ENCODE data around the gene TRAIP. TPM values are rescaled to one million over a fixed set of nuclear protein-coding genes. Genes with fewer than 3 reads are reported as not detected.
"Not testable (repeated sequence)": the region's sequence is repeated elsewhere in the genome, so short reads cannot be mapped to it uniquely, and the experiment has no call there.

TRAIP gene
- total RNA-seq, 1 donor = 1.4 TPM

DNA sequence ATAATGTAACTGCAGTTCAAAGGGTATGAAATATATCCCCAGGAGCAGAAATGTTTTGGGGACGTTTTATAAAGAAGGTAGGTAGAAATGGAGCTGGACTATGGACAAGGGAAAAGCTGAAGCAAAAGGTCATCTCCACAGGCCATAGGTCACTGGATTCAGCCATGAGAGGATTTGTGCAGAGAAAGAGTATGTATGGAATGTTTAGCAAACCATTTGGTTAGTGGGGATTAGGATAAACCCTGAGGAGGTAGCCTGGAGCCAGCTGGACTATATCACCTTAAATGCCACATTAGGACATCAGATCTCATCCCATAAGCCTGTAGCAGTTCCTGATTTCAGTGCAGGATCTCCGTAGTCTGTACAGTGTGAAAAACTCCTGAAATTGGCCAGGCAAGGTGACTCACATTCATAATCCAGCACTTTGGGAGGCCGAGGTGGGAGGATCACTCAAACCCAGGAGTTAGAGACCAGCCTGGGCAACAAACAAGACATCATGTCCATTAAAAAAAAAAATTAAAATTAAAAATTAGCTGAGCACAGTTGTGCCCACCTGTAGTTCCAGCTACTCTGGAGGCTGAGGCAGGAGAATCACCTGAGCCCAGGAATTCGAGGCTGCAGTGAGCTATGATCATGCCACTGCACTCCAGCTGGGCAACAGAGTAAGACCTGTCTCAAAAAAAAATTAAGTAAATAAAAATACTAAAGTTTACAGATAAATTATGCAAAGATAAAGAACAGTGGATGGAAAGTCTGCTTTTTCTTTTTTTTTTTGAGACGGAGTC, 74.8 kb downstream of the TRAIP start:
- H2AFZ ChIP-seq (ENCODE audit: low read length) = no peak overlapping the region
- H3K27ac ChIP-seq (ENCODE audit: low read depth, low read length) = no peak overlapping the region
- peaks cover 37% of the 10 kb centered on the region for H3K36me3 ChIP-seq (ENCODE audit: insufficient read depth, low read length)
- no peaks in the 10 kb centered on the region for H3K9me3 ChIP-seq (ENCODE audit: low read depth, low read length)
- no peaks in the 10 kb centered on the region for H3K27me3 ChIP-seq (ENCODE audit: insufficient read depth, low read length)
- TF ChIP-seq, protein P1, sequence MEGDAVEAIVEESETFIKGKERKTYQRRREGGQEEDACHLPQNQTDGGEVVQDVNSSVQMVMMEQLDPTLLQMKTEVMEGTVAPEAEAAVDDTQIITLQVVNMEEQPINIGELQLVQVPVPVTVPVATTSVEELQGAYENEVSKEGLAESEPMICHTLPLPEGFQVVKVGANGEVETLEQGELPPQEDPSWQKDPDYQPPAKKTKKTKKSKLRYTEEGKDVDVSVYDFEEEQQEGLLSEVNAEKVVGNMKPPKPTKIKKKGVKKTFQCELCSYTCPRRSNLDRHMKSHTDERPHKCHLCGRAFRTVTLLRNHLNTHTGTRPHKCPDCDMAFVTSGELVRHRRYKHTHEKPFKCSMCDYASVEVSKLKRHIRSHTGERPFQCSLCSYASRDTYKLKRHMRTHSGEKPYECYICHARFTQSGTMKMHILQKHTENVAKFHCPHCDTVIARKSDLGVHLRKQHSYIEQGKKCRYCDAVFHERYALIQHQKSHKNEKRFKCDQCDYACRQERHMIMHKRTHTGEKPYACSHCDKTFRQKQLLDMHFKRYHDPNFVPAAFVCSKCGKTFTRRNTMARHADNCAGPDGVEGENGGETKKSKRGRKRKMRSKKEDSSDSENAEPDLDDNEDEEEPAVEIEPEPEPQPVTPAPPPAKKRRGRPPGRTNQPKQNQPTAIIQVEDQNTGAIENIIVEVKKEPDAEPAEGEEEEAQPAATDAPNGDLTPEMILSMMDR (IDR thresholded peaks at IDR 0.05; ENCODE audit: extremely low read depth, low read depth, low read length) = no peak
- peaks cover 95% of the 10 kb centered on the region for H3K79me2 ChIP-seq (ENCODE audit: insufficient read depth, low read length)
- peaks cover 13% of the 10 kb centered on the region for H3K4me1 ChIP-seq (ENCODE audit: insufficient read depth, low read length)
- H3K4me2 ChIP-seq (ENCODE audit: insufficient read depth, low read length) = no peak overlapping the region
- H4K20me1 ChIP-seq (ENCODE audit: insufficient read depth, low read length) = peaks cover 37% of the 10 kb centered on the region
- H3K4me3 ChIP-seq (ENCODE audit: insufficient read depth, low read length) = no peak overlapping the region
- peak; percentile 14 for DNase-seq (ENCODE audit: insufficient read length, low spot score, missing footprints)

DNA sequence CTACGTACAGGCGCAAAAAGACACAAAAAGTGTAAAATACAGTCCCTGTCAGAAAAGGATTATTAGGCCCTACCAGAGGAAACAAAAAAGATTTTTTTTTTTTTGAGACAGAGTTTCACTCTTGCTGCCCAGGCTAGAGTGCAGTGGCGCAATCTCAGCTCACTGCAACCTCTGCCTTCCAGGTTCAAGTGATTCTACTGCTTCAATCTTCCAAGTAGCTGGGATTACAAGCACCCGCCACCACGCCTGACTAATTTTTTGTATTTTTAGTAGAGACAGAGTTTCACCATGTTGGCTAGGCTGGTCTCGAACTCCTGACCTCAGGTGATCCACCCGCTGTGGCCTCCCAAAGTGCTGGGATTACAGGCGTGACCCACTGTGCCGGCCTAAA, 75.4 kb downstream of the TRAIP start:
- not testable (repeated sequence) for H3K4me3 ChIP-seq (ENCODE audit: insufficient read depth, low read length); H3K27ac ChIP-seq (ENCODE audit: low read depth, low read length); DNase-seq (ENCODE audit: insufficient read length, low spot score, missing footprints); H3K9me3 ChIP-seq (ENCODE audit: low read depth, low read length); H2AFZ ChIP-seq (ENCODE audit: low read length); H3K27me3 ChIP-seq (ENCODE audit: insufficient read depth, low read length); H3K4me2 ChIP-seq (ENCODE audit: insufficient read depth, low read length)
- Histone ChIP-seq H4K20me1 (ENCODE audit: insufficient read depth, low read length) (peaks cover 38% of the 10 kb centered on the region), H3K79me2 (ENCODE audit: insufficient read depth, low read length) (peaks cover 97% of the 10 kb centered on the region), H3K4me1 (ENCODE audit: insufficient read depth, low read length) (peaks cover 13% of the 10 kb centered on the region), H3K36me3 (ENCODE audit: insufficient read depth, low read length) (peaks cover 39% of the 10 kb centered on the region)

DNA sequence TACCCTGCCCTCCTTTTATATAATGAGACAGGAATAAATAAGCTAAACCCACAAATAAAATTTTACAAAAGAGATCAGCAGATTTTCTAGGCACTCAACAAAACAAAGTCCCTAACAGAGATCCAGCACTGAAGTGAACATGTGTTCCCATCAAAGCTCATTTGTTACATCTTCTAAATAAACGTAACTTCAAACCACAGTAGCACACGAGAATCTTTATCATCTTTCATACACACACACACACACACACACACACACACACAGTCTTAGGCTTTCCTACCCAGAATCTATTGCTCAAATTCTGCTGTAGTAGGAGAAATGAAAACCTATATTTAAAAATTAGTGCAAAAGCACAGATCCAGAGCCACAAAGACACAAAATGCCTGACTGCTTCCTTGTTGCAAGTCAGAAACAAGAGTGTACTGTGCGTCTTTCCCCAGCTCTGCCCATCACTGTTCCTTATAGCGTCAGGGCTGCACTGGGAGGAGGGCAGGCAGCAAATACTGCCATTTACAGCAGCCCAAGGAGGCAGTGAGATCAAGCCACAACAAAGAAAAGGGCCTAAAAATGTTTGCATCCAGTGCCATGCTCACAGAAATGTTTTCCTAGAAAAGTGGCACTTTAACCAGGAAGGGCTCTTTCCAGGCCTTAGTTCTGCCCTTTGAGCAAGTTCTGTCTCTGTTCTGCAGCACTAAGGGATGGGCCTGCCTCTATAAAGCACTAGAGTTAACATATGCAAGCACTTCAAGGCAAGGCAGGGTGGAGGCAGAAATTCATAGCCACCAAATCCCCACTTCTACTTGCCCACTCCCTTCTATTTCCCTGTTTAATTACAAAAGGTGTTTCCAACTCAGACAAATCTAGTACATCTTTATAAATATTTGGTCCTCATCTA, 76.0 kb downstream of the TRAIP start:
- Histone ChIP-seq H4K20me1 (ENCODE audit: insufficient read depth, low read length) (peaks cover 40% of the 10 kb centered on the region), H3K9me3 (ENCODE audit: low read depth, low read length) (no peaks in the 10 kb centered on the region), H2AFZ (ENCODE audit: low read length) (no peak overlapping the region), H3K27ac (ENCODE audit: low read depth, low read length) (no peak overlapping the region), H3K4me3 (ENCODE audit: insufficient read depth, low read length) (no peak overlapping the region), H3K4me2 (ENCODE audit: insufficient read depth, low read length) (no peak overlapping the region), H3K27me3 (ENCODE audit: insufficient read depth, low read length) (no peaks in the 10 kb centered on the region), H3K4me1 (ENCODE audit: insufficient read depth, low read length) (peaks cover 11% of the 10 kb centered on the region), H3K79me2 (ENCODE audit: insufficient read depth, low read length) (peaks cover 97% of the 10 kb centered on the region), H3K36me3 (ENCODE audit: insufficient read depth, low read length) (peaks cover 45% of the 10 kb centered on the region)
- TF ChIP-seq, protein P1 (IDR thresholded peaks at IDR 0.05; ENCODE audit: extremely low read depth, low read depth, low read length) = no peak
- peak; percentile 21 for DNase-seq (ENCODE audit: insufficient read length, low spot score, missing footprints)

DNA sequence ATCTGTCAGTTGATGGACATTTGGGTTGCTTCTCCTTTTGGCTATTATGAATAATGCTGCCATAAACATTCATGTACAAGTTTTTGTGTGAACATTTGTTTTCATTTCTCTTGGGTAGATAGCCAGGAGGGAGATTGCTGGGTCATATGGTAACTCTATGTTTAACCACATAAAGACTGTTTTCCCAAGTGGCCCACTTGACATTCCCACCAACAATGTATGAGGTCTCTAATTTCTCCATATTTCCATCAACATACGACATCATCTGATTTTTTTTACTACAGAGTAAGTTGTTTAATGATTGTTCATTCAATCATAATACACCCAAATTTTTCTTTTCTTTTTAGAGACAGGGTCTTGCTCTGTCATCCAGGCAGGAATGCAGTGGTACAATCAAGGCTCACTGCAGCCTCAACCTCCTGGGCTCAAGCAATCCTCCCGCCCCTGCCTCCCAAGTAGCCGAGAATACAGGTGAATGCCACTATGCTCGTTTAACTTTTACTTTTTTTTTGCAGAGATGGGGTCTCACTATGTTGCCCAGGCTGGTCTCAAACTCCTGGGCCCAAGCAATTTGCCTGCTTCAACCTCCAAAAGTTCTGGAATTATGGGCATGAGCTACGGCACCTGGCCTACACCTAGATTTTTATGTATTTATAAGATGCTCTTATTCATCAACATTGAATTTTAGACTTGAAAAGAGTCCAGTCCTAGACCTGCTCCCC, 76.8 kb downstream of the TRAIP start:
- no peak overlapping the region for H2AFZ ChIP-seq (ENCODE audit: low read length)
- TF ChIP-seq, protein P1 (IDR thresholded peaks at IDR 0.05; ENCODE audit: extremely low read depth, low read depth, low read length) = no peak
- DNase-seq (ENCODE audit: insufficient read length, low spot score, missing footprints) = peak; percentile 29
- no peak overlapping the region for H3K4me2 ChIP-seq (ENCODE audit: insufficient read depth, low read length)
- no peaks in the 10 kb centered on the region for H3K27me3 ChIP-seq (ENCODE audit: insufficient read depth, low read length)
- H3K4me1 ChIP-seq (ENCODE audit: insufficient read depth, low read length) = peaks cover 5% of the 10 kb centered on the region
- no peak overlapping the region for H3K27ac ChIP-seq (ENCODE audit: low read depth, low read length)
- no peak overlapping the region for H3K4me3 ChIP-seq (ENCODE audit: insufficient read depth, low read length)
- H3K36me3 ChIP-seq (ENCODE audit: insufficient read depth, low read length) = peaks cover 50% of the 10 kb centered on the region
- no peaks in the 10 kb centered on the region for H3K9me3 ChIP-seq (ENCODE audit: low read depth, low read length)
- H4K20me1 ChIP-seq (ENCODE audit: insufficient read depth, low read length) = peaks cover 48% of the 10 kb centered on the region
- peaks cover 97% of the 10 kb centered on the region for H3K79me2 ChIP-seq (ENCODE audit: insufficient read depth, low read length)

Small RNA genes within 50 kb of the gene (small RNA-seq; reads per million reads assigned to genes)
- not detected for gene RN7SL217P

Other genes starting within 250 kb of the TRAIP start
- 98.8 and 101 TPM in 2 replicates for gene APEH, start 182.2 kb downstream of the TRAIP start, total RNA-seq
- 6.5 and 6.9 TPM in 2 replicates for gene MST1, start 167.1 kb downstream of the TRAIP start, total RNA-seq
- 25.0 and 33.3 TPM in 2 replicates for gene RNF123, start 167.0 kb downstream of the TRAIP start, total RNA-seq
- gene AMIGO3, start 136.9 kb downstream of the TRAIP start, total RNA-seq = 0.29 and 1.8 TPM in 2 replicates
- gene GMPPB, start 132.6 kb downstream of the TRAIP start, total RNA-seq = 17.4 and 21.0 TPM in 2 replicates
- 46.9 and 48.5 TPM in 2 replicates for gene IP6K1, start 70.0 kb downstream of the TRAIP start, total RNA-seq
- under 0.01 TPM in 1 of 2 replicates, not detected in the other for gene CDHR4, start 56.7 kb downstream of the TRAIP start, total RNA-seq
- gene INKA1, start 53.3 kb downstream of the TRAIP start, total RNA-seq = 5.8 and 6.5 TPM in 2 replicates
- 76.7 and 81.3 TPM in 2 replicates for gene UBA7, start 42.6 kb downstream of the TRAIP start, total RNA-seq
- not detected in 2 replicates for gene CAMKV, start 13.3 kb upstream of the TRAIP start, total RNA-seq
- 0.72 and 1.8 TPM in 2 replicates for gene MST1R, start 47.3 kb upstream of the TRAIP start, total RNA-seq
- gene MON1A, start 73.2 kb upstream of the TRAIP start, total RNA-seq = 13.0 and 14.1 TPM in 2 replicates
- gene RBM6, start 83.6 kb upstream of the TRAIP start, total RNA-seq = 50.7 and 55.1 TPM in 2 replicates
- gene RBM5, start 232.4 kb upstream of the TRAIP start, total RNA-seq = 148 and 150 TPM in 2 replicates

Measured in osteoblast (primary cell).